Peyer's patch (tissue), 4 donors: ENCODE measurements around the gene CIB4.

ENCODE experiments used
- CTCF ChIP-seq, 6 experiments: fragments of 450-650 bp in 4 of 6; fragments of 200-600 bp in 2 of 6; sonication (generic) in 1 of 6; IDR thresholded peaks; one replicate each; pipeline ENCODE4 v1.5.1; 2017 to 2019; ENCODE audit warnings: antibody characterized with exemption in 6 of 6, mild to moderate bottlenecking in 3 of 6, moderate library complexity in 1 of 6
- POLR2A ChIP-seq, 2 donors: fragments of 450-650 bp; IDR thresholded peaks; one replicate each; pipeline ENCODE4 v1.5.1; 2017; ENCODE audit warnings: antibody characterized with exemption in 2 of 2, mild to moderate bottlenecking in 2 of 2, moderate library complexity in 2 of 2

GRCh38 chr2:26633351-26633945, 7.7 kb downstream of the CIB4 start:
- TF ChIP-seq POLR2A (IDR thresholded peaks at IDR 0.05) (no peak), CTCF (IDR thresholded peaks at IDR 0.05) (no peak)
